IMR-90 (cell line): ENCODE results near the gene HCFC1R1.

Source experiments
- BHLHE40 ChIP-seq: fragments of 150-350 bp; IDR thresholded peaks from 2 replicates; pipeline ENCODE4 v1.6.1; 2016; ENCODE audit warnings: mild to moderate bottlenecking, low read depth, low read length
- CTCF ChIP-seq: conservative IDR thresholded peaks from 2 replicates; pipeline ENCODE4 v1.5.1; 2012; ENCODE audit warnings: mild to moderate bottlenecking, low read depth, low read length, improper control_type of control experiment
- FOS ChIP-seq: fragments of 150-350 bp; IDR thresholded peaks from 2 replicates; pipeline ENCODE4 v1.6.1; 2016; ENCODE audit warnings: low read depth, low read length
- NFE2L2 ChIP-seq: fragments of 150-350 bp; IDR thresholded peaks from 2 replicates; pipeline ENCODE4 v1.6.1; 2016; ENCODE audit warnings: low read depth, mild to moderate bottlenecking, low read length
- POLR2A ChIP-seq: IDR thresholded peaks from 2 replicates; pipeline ENCODE4 v1.6.1; 2012; ENCODE audit warnings: mild to moderate bottlenecking, low read depth, low read length
- RAD21 ChIP-seq: IDR thresholded peaks from 2 replicates; pipeline ENCODE4 v1.6.1; 2012; ENCODE audit warnings: low read length, improper control_type of control experiment
- TF ChIP-seq, protein P1 (sequence below): fragments of 150-350 bp; IDR thresholded peaks from 2 replicates; pipeline ENCODE4 v1.6.1; 2017; ENCODE audit warnings: mild to moderate bottlenecking, antibody characterized with exemption, low read length, low read depth

DNA sequence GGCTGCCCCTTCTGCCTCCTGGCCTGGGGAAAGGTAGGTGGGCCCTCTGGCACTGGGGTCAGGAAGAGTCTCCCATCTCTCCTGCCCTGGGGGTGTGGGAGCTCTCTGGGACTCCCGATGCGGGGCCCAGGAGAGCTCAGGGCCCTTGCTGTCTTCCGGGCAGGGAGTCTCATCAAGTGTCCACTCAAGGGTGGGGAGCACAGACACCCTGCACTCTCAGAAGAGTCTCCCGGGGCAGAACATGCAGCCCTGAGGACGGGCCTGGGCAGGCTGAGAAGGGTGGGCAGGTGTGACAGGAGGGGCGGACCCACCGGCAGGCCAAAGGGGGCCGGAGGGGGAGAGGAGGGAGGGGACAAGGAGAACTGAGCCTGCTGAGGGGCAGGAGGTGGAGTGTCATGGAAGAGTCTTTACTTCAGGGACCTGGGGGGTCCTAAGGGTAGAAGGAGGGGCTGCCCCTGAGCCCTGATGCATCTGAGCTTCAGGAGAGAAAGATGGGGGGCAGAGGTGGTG is 35.1 kb downstream of the HCFC1R1 start:
- TF ChIP-seq, protein P1, sequence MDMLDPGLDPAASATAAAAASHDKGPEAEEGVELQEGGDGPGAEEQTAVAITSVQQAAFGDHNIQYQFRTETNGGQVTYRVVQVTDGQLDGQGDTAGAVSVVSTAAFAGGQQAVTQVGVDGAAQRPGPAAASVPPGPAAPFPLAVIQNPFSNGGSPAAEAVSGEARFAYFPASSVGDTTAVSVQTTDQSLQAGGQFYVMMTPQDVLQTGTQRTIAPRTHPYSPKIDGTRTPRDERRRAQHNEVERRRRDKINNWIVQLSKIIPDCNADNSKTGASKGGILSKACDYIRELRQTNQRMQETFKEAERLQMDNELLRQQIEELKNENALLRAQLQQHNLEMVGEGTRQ: no peak
- TF ChIP-seq CTCF (no peak), NFE2L2 (no peak), BHLHE40 (no peak), FOS (no peak), POLR2A (no peak), RAD21 (no peak)
